HG02852 (cell line): ENCODE results near the gene RNU1-2.
"Not testable (repeated sequence)": the region's sequence is repeated elsewhere in the genome, so short reads cannot be mapped to it uniquely, and the experiment has no call there.

Experiments used
- ATAC-seq: cut with Tn5 transposase; IDR thresholded peaks from one replicate; pipeline ENCODE4 v1.9.1; 2021; ENCODE audit warnings: mild to moderate bottlenecking, moderate library complexity; ENCODE audit not compliant: unreplicated experiment

RNU1-2 gene

GRCh38 chr1:16925635-16926490 lies 30.1 kb downstream of the RNU1-2 start:
- no peak for ATAC-seq

- no peak for ATAC-seq
These were observed 30.8 kb downstream of the RNU1-2 start for GRCh38 chr1:16926491-16927073.

- no peak for ATAC-seq
These were observed 31.5 kb downstream of the RNU1-2 start for GRCh38 chr1:16927256-16927655.

GRCh38 chr1:16927711-16928485 lies 32.1 kb downstream of the RNU1-2 start:
- no peak for ATAC-seq

GRCh38 chr1:16929146-16930041 lies 33.6 kb downstream of the RNU1-2 start:
- ATAC-seq: not testable (repeated sequence)

GRCh38 chr1:16931206-16931934 lies 35.6 kb downstream of the RNU1-2 start:
- ATAC-seq: not testable (repeated sequence)

GRCh38 chr1:16933945-16934344 lies 38.2 kb downstream of the RNU1-2 start:
- ATAC-seq: not testable (repeated sequence)

GRCh38 chr1:16936580-16936979 lies 40.8 kb downstream of the RNU1-2 start:
- not testable (repeated sequence) for ATAC-seq

GRCh38 chr1:16938351-16939321 lies 42.9 kb downstream of the RNU1-2 start:
- ATAC-seq: no peak

- ATAC-seq: not testable (repeated sequence)
These were observed 43.8 kb downstream of the RNU1-2 start for GRCh38 chr1:16939386-16940180.

- no peak for ATAC-seq
These were observed 48.3 kb downstream of the RNU1-2 start for GRCh38 chr1:16944038-16944437.

- not testable (repeated sequence) for ATAC-seq
These were observed 49.7 kb downstream of the RNU1-2 start for GRCh38 chr1:16945512-16945911.
